ENCODE measurements around the gene PPDPF. TPM values are rescaled to one million over a fixed set of nuclear protein-coding genes. Genes with fewer than 3 reads are reported as not detected.
"Not testable (repeated sequence)": the region's sequence is repeated elsewhere in the genome, so short reads cannot be mapped to it uniquely, and the experiment has no call there.

Gene PPDPF
- total RNA-seq, 1 experiment from 2014 or later: 30.6 TPM

- no peak for DNase-seq (ENCODE audit: low read depth)
Observed at GRCh38 chr20:63549679-63550282, 29.2 kb downstream of the PPDPF start.

GRCh38 chr20:63551068-63551467 lies 30.5 kb downstream of the PPDPF start:
- DNase-seq (ENCODE audit: low read depth): no peak

- DNase-seq (ENCODE audit: low read depth): no peak
Observed at GRCh38 chr20:63552481-63553249, 32.1 kb downstream of the PPDPF start.

- peak; percentile 85 for DNase-seq (ENCODE audit: low read depth)
Observed at GRCh38 chr20:63553251-63553932, 32.8 kb downstream of the PPDPF start.

GRCh38 chr20:63553933-63554290 lies 33.3 kb downstream of the PPDPF start, which contains the start of gene FNDC11:
Gene FNDC11 (plus strand): TSS chr20:63554159. CDS start chr20:63555664, 1,505 bp downstream.
- DNase-seq (ENCODE audit: low read depth): no peak

- DNase-seq (ENCODE audit: low read depth): no peak
Observed at GRCh38 chr20:63554361-63555278, 34.1 kb downstream of the PPDPF start.

GRCh38 chr20:63555661-63556381 lies 35.3 kb downstream of the PPDPF start:
- DNase-seq (ENCODE audit: low read depth): no peak

GRCh38 chr20:63556873-63557478 lies 36.4 kb downstream of the PPDPF start:
- no peak for DNase-seq (ENCODE audit: low read depth)

- no peak for DNase-seq (ENCODE audit: low read depth)
Observed at GRCh38 chr20:63557481-63557891, 36.9 kb downstream of the PPDPF start.

GRCh38 chr20:63558804-63559484 lies 38.4 kb downstream of the PPDPF start:
- no peak for DNase-seq (ENCODE audit: low read depth)

GRCh38 chr20:63559485-63560332 lies 39.1 kb downstream of the PPDPF start:
- not testable (repeated sequence) for DNase-seq (ENCODE audit: low read depth)

GRCh38 chr20:63560333-63560805 lies 39.8 kb downstream of the PPDPF start:
- no peak for DNase-seq (ENCODE audit: low read depth)

- no peak for DNase-seq (ENCODE audit: low read depth)
Observed at GRCh38 chr20:63560856-63561609, 40.5 kb downstream of the PPDPF start.

- DNase-seq (ENCODE audit: low read depth): no peak
Observed at GRCh38 chr20:63561624-63562396, 41.2 kb downstream of the PPDPF start.

- DNase-seq (ENCODE audit: low read depth): no peak
Observed at GRCh38 chr20:63562461-63563224, 42.1 kb downstream of the PPDPF start.

- DNase-seq (ENCODE audit: low read depth): no peak
Observed at GRCh38 chr20:63563225-63563935, 42.8 kb downstream of the PPDPF start.

All from Daoy (cell line).